Measurements from ENCODE around the gene OGFOD3.
"Not testable (repeated sequence)": the region's sequence is repeated elsewhere in the genome, so short reads cannot be mapped to it uniquely, and the experiment has no call there.

The OGFOD3 gene

DNA sequence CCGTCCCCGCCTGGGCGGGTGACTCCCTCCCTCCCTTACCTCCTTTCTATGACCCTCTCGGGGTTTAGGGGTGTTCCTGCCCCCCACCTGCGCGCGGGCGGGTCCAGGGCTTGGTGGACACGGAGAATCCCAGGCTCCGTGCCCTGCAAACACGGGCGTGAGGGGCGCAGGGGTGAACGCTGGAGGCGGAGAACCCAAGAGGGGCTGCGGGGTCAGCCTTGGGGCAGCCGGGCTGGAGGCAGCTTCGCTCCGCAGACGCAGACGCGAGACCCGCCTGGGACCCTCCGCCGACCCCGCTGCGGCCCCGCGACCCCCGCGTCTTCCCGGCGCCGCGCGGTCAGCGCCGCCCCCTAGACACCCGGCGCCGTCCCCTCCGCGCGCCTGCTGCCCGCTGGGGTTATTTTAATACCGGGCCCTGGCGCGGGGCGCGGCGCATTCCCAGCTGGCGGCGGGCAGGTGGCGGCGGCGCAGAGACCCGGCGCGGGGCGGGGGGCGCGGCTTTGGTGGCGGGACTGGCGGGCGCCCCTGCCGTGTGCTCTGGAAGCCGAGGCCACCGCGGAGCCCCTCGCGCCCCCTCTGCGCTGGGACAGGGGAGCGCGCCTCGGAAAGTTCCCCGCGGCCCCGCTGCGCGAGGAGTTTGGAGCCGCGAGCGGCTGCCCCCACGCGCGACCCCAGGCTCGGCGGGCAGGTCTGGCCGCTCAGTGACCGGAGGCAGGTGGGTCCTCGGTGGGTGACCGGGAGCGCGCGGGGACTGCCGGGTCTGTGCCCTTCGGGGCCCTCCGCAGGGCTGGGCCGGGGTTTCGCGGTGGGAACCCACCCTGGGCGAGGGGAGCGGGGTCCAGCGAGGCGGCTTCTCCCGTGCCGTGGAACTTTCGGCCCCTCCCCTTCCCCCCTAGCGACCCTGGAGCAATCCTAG lies 46.8 kb downstream of the OGFOD3 start, which contains the start of gene UTS2R:
UTS2R (plus strand) TSS at position 433 of the 916 bp plus-strand sequence. CDS start 2,560 bp downstream, outside the sequence.
- no peak for DNase-seq

DNA sequence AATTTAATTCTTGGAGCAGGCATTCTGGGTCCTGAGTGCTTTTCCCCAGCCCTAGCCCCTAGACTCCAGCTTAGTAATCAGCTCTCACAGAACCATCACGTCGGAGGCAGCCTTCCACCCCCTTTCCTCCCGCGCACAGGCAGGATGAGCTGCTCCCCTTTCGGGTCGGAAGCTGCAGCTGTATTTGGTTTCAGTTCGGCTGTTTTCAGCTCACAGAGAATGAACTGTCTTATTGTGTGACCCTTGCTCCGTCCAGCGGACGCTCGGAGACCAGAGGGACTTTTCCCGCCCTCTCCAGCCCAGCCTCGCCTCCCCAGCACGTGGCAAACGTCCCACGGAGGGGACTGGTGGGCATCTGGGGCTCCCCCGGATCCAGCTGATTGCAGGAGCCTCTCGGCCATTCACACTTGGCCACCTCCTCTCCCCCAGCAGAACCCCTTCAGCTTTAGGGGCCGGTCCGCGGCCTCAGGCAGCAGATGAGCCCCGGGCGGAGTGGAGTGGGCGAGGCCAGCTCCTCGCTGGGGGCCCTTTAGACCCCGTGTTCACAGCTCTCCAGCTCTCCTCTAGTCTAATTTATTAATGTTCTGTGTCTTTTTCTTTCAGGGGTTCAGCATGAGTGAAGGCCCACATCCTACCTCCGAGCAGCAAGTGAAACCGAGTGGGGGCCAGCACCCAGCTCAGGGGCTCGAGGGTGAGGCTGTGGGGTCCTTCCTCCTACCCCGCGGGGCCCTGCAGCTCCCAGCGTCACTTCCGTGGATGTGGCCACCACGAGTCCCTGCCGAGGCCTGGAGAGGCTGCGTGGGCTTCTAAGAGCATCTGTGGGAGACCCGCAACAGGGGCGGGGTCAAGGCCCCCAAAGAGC lies 47.7 kb downstream of the OGFOD3 start:
- DNase-seq: no peak

DNA sequence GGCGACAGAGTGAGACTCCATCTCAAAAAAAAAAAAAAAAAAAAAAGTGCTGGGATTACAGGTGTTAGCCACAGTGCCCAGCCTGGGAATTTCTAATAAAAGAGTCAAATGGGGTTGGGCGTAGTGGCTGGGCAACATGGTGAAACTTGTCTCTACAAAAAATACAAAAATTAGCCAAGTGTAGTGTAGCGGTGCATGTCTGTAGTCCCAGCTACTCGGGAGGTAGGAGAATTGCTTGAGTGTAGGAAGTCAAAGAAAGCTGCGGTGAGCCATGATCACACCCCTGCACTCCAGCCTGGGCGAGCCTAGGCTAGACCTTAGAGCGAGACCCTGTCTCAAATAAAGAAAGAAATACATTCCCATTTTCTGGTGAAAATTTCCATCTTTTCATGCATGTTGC lies 49.2 kb downstream of the OGFOD3 start:
- DNase-seq: no peak

GRCh38 chr17:82367724-82368524 lies 50.5 kb downstream of the OGFOD3 start:
- no peak for DNase-seq

GRCh38 chr17:82366749-82367148 lies 51.6 kb downstream of the OGFOD3 start:
- no peak for DNase-seq

- DNase-seq: no peak
Observed at GRCh38 chr17:82365606-82366295, 52.6 kb downstream of the OGFOD3 start.

- no peak for DNase-seq
Observed at GRCh38 chr17:82361885-82362633, 56.3 kb downstream of the OGFOD3 start.

- DNase-seq: not testable (repeated sequence)
Observed at GRCh38 chr17:82359451-82360074, 58.8 kb downstream of the OGFOD3 start.

GRCh38 chr17:82358465-82359350 lies 59.7 kb downstream of the OGFOD3 start, which contains the start of gene TEX19:
TEX19 (plus strand) TSS chr17:82359247; CDS start chr17:82362151, 2,904 bp downstream.
- peak; percentile 34 for DNase-seq

GRCh38 chr17:82357394-82357793 lies 61.0 kb downstream of the OGFOD3 start:
- no peak for DNase-seq

GRCh38 chr17:82356845-82357355 lies 61.5 kb downstream of the OGFOD3 start:
- no peak for DNase-seq

DNA sequence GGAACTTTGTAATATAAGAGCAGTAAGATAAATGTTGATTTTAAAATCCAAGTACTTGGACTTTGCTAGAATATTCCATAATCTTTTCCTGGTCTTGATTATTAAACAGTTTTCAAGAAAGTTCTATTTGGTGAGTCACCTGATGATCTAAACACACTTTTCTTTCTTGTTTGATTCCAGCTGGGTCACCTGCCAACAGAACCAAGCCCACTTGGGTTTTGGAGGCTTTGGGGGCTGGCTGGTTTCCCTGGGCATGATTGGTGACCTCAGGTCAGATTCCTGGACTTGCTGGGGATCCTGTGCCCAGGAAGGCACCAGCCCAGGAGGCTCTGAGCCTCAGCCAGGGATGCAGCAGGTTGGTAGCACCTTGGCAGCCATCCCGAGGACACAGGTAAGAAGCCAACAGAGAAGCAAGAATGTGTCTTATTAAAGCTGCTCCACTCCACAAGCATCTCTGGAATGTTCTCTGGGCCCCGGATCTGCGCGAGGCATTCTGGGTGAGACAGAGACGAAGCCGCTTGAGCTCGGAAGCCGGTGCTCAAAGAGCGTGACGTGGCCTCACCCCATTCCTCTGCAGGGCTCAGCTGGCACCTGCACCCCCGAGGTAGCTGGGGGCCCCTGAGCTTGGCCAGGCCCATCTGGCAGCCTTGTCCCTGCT lies 62.5 kb downstream of the OGFOD3 start:
- DNase-seq: no peak

DNA sequence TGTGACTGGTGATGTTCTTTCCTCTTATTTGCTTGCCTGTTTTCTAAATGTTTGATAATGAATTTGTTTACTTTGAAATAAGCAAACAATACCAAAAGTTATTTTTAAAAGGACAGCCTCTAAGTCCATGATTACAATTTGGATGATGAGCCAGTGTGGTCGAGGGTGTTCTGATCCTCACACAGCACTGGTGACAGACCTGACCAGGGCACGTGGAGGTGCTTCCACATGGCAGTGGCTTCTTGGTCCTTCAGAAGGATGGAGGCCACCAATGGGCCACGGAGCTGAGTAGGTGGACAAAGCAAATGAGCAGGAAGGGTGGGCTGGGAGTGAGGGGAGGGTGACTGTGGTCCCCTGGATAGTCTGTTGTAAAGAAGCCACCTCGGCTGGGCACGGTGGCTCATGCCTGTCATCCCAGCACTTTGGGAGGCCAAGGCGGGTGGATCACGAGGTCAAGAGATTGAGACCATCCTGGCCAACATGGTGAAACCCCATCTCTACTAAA lies 63.5 kb downstream of the OGFOD3 start:
- no peak for DNase-seq

DNA sequence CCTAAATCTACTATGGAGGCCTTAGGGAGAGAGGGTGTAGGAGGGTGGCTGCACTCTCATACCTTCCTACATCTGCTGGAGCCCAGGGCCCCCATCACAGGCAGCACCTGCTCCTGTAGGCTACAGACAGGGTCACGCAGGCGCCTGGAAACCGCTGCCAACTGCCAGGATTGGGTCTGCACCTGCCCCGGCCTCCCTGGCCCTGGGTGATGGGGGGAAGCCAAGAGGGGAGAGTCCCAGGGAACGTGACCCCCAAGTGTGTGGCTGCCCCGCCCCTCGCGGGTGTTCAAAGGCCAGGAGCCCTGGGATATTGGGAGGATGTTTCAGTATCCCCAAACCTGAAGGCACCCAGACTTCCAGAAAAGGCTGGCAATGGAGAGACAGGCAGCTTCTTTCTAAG lies 64.9 kb downstream of the OGFOD3 start:
- no peak for DNase-seq

DNA sequence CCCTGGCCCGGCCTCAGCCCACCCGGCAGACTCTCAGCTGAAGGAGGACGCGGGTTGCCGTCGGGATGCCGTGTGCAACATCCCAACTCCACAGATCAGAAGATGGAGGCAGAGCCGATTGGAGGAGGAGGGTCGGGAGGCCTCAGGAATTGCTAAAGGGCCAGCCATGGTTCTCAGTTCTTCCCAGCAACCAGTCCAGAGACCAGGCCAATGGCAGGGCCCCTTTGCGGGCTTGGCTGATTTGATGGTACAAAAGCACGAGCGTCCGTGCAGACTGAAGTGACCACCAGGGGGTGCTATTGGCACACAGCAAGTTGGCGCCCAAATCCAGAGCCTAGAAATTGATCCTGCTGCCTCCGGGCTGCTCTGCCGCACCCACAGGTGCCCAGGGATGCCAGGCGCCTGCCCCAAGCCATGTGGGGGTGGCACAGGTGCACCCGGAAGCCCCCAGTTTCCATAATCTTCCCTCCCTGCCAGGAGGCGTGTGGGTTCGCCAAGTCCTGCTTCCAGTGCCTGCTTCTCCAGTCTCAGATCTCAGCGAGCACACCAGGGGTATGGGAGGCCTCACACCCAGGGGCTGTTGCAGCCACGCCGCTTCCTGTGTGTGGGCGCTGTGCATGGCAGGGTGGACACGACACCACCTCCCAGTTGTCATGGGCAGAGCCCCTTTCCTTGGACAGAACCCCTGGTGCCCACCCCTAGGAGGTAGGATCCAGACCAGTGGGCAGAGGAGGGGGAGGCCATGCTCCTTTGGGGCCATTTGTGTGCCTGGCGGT lies 66.5 kb downstream of the OGFOD3 start:
- DNase-seq: peak; percentile 78

DNA sequence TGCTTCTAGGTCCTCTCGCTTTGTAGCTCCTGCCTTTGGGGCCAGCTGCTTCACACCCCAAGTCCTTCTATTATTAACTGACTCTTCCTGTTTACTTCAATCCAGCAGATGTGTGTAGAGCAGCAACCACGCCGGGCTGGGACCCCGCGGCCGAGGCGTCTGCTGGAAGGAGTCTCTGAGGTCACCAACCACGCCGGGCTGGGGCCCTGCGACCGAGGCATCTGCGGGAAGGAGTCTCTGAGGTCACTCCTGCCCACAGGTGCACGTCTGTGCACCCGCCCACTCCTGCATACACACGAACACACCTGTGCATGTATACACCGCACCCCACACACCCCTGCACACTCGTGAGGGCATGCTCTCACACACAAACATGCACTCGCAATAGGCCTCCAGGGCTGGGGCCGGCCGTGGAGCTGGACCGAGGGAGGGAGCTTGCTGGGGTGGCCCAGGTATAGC lies 67.1 kb downstream of the OGFOD3 start:
- no peak for DNase-seq

DNA sequence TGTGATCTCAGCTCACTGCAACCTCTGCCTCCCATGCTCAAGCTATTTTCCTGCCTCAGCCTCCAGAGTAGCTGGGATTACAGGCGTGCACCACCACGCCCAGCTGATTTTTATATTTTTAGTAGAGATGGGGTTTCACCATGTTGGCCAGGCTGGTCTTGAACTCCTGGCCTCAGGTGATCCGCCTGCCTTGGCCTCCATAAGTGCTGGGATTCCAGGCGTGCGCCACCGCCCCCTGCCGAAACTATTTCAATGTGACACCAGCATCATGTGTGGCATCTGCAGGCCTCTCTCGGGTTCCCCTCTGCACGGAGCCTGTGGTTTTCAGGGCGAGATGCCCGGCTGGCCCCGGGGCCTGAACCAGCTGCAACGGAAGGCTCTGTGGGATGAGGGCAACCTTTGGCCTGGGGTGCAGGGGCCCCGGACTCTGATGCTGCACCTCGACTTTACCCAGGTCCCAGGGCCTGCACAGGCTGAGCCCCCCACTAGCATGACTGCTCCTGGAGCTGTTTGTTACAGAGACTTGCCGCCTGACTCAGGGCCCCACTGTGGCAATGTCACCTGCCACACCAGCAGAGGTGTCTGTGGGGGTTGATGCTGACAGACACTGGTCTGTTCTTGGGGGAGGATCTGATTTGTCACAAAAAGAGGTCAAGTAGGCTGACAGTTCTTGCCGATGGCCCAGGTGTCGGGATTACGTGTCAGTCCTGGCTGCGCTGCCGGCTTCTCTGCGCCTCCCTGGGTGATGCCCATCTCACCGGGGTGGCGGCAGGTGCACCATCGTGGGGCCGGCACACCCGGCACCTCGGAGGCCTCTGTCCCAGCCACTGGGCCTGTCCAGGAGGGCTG lies 68.0 kb downstream of the OGFOD3 start:
- no peak for DNase-seq

Data from NCI-H1105 (cell line).